ENCODE measurements around the gene ALOX12B.
A peak's percentile ranks its signal among the peaks of the same experiment; 100 is the strongest.
"Not testable (repeated sequence)": the region's sequence is repeated elsewhere in the genome, so short reads cannot be mapped to it uniquely, and the experiment has no call there.

The ALOX12B gene

DNA sequence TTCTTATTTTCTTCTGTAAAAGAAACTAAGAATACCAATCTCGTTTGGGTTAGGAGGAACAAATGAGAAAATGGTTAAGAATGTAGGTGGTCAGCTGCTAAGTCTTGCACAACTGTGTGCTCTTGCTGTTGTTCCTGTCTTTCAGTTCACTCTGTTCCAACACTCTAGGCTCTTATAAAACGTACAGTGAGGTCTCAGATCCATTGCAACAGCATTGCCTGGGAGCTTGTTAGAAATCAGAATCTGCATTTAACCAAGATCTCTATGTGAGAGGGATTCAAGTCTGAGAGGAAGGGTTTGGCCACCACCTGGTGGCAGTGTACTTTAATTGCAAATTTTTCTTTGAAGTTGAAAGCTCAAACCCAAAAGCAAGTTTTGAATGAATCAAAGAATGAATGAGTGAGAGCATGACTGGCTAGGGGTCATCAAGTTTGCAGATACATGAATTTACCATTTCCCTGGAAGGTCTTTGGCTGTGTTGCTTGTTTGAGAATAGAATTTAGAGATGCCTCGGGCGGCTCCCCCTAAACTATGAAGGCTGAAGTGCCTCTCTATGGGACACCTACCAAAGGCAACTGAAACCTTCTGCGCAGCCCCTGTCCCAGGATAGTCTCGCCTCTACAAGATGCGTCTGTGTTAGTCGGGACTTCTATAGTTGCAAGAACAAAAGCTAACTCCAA lies 46.1 kb downstream of the ALOX12B start:
- DNase-seq: peak; percentile 53

DNA sequence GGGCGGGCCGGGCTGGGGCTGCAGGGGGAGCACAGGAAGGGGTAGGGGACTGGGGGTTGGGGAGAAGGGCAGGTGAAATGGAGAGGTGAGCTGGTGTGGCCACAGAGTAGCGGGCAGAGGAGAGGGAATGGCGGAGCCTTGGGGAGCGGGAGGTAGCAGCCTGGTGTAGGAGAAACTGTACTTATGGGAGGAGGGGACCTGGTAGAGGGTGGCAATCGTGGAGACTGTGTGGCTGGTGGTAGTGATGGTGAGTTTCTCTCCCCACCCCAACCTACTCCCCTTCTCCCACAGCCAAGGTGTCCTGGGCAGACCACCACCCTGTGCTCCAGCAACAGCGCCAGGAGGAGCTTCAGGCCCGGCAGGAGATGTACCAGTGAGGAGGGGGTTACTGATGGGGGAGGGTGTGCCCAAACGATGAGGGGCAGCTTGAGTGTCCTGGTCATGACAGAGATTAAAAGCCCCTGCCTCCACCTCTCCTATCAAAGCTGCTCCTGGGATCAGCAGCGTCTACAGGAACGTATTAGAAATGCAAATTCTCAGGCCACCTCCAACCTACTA lies 47.8 kb downstream of the ALOX12B start:
- no peak for DNase-seq

DNA sequence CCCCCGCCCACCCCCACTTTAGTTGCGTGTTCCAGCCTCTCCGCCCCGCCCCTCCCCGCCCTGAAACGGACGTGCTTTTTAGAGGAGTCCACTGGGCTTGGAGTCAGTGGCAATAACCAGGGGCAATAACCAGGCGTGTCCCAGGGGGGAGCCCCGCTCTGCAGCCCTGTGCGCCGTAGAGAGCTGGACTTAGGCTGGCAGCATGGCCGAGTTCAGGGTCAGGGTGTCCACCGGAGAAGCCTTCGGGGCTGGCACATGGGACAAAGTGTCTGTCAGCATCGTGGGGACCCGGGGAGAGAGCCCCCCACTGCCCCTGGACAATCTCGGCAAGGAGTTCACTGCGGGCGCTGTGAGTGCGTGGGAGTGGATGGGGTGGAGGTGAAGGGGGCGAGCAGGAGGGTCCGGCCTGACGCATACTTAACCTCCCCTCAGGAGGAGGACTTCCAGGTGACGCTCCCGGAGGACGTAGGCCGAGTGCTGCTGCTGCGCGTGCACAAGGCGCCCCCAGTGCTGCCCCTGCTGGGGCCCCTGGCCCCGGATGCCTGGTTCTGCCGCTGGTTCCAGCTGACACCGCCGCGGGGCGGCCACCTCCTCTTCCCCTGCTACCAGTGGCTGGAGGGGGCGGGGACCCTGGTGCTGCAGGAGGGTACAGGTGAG lies 48.4 kb downstream of the ALOX12B start, which contains the start of gene ALOX15B:
TSS of gene ALOX15B (plus strand) at position 106 of the 657 bp plus-strand sequence. CDS start at position 203, 97 bp downstream.
- no peak for DNase-seq

DNA sequence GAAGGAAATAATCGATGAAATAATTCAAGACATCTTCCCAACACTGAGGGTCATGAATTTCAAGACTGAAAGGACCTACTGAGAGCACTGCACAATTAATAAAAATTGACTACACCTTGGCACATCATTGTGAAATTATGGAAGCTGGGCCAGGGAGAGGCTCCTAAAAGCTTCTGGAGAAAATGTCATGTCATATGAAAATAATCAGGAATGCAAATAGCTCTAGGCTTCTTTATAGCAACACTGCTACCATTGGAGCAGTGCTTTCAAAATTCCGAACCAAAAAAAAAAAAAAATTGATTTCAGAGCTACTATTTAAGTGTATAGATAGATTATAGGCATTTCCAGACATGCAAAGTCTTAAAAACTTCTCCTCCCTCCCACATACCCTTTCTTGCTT lies 55.1 kb downstream of the ALOX12B start:
- DNase-seq: no peak

DNA sequence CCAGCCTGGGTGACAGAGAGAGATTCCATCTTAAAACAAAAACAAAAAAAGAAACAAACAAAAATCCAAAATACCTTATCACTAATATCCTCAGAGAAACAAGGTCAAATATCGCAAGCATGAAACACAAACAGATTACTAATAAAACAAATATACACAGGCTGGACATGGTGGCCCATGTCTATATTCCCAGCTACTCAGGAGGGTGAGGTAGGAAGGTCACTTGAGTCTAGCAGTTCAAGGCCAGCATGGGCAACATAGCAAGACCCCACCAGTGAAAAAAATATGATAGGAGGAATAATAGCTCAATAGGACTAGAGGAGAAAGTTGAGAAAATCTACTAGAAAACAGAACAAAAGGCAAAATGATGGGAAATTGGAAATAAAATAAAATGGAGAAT lies 55.6 kb downstream of the ALOX12B start:
- DNase-seq: no peak

DNA sequence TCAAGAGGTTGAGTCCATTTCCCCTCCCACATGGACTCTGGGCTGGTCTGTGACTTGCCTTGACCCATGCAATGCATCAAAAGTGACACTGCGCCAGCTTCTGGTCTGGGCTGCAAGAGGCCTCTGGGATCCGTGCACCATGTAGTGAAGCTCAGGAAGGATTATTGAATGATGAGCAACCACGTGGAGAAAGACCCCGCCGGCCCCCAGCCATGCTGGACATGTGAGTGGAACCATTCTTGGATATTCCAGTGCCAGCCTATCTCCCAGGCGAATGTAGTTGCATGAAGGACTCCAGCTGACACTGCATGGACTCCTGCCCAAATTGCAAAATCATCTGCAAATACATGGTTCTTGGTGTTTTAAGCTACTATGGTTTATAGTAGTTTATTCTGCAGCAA lies 56.3 kb downstream of the ALOX12B start:
- no peak for DNase-seq

DNA sequence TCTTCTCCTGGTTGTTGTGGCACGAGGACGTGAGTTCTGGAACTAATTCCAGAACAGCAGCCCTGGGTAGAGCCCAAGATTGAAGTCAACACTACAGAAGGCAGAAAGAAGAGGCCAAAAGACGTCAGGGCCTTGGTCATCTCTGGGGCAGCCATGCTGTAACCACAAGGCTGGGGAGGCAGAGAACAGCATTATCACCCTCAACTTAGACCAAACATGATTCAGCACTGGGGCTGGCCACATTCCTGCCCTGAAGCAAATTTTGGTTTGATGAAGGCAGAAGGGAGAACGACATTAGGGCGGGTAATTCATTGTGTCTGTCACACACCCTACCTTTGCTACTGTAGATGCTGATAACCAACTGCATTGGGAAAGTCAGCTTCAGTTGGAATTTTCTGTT lies 58.4 kb downstream of the ALOX12B start:
- no peak for DNase-seq

DNA sequence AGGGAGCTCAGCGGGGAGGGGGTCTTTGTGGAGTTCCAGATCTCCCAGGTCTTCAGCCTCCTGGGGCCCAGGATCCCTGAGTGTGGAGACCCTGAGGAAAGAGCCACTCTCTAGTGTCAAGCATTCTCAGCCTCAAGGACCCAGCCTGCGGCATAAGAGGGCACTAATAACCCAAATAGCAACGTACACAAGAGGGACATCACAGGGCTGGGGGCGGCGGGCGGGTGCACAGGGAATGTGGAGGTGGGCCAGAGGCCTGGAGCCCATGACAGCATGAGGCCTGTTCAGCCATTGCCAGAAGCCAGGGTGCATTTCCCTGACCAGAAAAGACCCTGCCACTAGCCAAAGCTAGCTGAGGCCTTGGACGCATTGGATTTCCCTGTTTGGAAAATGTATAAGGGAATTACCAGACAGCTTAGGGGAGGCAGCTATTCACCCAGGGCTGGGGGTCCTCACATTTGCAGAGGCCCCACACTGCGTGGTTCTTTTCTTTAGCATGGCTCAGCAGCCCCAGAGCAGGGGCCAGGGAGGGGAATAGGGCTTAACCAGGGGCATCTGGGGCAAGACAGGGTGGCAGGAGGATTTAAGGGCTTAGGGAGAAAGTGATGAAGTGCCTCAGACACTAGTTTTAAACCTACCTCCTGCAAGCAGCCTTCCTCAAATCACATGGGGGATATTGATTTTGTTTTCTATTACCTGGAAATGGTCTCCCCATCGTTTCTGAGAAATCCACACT lies 62.2 kb downstream of the ALOX12B start:
- DNase-seq: no peak

DNA sequence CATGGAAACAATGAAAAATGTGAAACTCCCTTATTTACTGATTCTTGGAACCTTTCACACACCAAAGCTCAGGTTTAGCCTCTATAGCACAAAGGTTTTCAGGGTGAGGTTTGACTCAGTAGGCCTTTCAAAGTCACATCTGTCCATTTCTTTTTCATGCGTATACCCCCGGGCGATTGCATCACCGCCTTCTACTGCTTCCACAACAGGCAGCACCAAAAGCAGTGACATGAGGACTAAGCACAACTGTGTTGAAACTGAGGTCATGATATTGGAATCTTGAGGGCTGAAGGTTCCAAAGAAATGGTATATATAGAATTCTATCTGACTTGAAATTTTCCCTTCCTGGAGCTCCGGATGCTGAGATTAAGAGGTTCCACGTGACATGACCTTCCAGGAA lies 63.4 kb downstream of the ALOX12B start:
- DNase-seq: not testable (repeated sequence)
